HG02678 (cell line): ENCODE measurements around the gene RAI1.

Experiments used
- ATAC-seq: cut with Tn5 transposase; IDR thresholded peaks from one replicate; pipeline ENCODE4 v1.9.1; 2021; ENCODE audit warnings: mild to moderate bottlenecking, moderate library complexity; ENCODE audit not compliant: unreplicated experiment

The RAI1 gene

DNA sequence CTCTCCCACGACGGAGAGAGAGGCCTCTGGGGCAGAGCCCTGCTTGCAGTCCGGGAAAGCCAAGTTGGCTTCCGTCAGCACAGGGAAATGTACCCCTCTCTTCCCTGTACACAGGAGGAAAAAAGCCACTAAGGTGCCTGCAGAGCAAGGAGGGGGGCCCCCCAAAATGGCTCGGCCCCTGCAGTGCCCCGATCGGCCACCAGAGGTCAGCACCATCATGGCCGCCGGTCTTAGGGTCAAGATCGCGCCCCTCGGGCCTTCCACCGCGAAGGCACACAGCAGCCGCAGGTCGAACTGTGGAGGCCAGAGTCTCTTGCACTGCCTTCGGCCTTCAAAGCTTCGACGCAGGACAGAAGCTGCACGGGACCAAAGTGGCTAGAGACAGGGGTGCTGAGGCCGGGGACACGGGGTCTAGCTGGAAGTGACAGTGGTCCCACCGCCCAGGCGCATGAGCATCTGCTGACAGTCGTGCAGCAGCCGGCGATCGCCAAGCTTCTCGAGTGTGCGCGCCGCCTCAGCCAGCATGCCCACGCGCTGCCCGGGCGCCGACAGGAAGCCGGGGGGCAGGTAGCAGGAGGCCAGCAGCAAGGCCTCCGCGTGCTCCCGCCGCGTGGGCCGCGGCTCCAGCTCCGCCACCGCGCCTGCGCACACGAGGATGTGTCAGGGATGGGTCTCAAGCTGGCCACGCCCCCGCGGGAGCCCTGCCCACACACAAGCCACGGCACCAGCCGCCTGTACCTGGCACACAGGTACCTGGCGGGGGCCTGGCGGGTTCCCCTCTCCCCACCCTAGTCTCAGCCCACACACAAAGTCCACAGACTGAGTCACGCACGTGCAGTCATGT lies 131.2 kb downstream of the RAI1 start:
- no peak for ATAC-seq

- ATAC-seq = no peak
Observed at GRCh38 chr17:17813055-17813724, 131.9 kb downstream of the RAI1 start.

GRCh38 chr17:17813725-17814095 lies 132.5 kb downstream of the RAI1 start:
- no peak for ATAC-seq

- ATAC-seq = no peak
Observed at GRCh38 chr17:17814162-17815061, 133.2 kb downstream of the RAI1 start.

GRCh38 chr17:17815062-17815406 lies 133.8 kb downstream of the RAI1 start:
- ATAC-seq = no peak

GRCh38 chr17:17815436-17816200 lies 134.4 kb downstream of the RAI1 start:
- ATAC-seq = no peak

DNA sequence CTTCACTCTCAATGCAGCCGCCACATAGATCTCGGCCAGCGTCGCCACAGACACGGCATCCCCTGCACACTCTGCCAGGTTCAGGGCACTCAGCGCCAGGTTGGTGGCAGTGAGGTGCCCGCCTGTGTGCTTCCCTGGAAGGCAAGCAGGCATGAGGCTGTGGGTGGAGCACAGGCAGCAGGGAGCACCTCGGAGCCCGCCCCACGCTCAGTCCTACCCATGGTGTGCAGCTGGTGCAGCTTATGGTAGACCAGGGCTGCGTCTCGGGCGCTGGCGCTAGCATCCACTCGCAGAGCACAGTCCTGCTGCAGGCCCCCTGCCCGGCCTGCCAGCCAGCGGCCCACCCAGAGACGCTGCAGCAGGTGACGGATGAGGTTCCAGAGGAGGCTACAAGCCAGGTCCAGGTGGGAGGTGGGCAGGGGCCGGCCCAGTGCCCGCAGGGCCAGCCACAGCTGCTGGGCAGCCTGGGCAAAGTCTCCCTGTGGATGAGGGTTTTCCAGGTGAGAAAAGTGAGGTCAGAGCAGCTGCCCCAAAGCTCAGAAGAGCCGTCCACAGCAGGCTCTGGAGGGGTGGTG lies 135.1 kb downstream of the RAI1 start:
- no peak for ATAC-seq

- ATAC-seq = no peak
Observed at GRCh38 chr17:17816831-17817551, 135.7 kb downstream of the RAI1 start.

DNA sequence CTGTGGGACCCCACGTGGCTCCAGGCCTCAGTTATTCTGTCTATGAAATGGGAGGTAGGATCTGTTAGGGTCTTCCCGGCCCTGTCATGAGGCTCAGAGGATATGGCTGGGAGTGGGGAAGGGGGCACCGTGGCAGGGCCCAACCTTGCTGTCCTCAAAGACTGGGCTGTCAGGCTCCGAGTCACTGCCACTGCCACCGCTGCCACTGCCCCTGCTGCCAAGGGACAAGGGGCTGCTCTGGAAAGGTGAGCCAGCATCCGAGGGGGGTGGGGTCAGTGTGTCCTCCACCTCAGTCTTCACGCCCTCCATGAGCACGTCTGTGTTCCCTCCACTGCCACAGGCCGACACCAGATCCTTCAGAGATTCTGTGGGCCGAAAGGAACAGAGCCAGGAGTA lies 136.3 kb downstream of the RAI1 start:
- no peak for ATAC-seq

DNA sequence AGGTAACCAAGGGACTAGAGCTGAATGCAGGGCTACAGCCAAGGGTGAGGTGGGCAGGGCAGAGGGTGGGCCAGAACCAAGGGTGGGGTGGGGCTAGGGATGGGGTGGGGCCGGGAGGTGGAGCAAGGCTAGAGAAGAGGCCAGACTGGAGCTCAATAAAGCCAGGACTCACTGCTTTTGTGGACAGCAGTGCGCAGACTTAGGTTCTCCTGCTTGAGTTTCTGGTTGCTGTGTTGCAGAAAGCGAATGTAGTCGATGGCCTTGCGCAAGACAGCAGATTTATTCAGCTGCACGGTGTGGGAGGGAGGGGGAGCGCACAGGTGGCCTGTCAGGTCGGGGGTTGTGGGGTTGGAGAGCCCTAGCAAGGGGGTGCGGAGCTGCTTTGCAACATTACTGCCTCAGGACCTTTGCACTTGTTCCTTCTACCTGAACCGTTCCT lies 136.8 kb downstream of the RAI1 start:
- ATAC-seq = no peak

DNA sequence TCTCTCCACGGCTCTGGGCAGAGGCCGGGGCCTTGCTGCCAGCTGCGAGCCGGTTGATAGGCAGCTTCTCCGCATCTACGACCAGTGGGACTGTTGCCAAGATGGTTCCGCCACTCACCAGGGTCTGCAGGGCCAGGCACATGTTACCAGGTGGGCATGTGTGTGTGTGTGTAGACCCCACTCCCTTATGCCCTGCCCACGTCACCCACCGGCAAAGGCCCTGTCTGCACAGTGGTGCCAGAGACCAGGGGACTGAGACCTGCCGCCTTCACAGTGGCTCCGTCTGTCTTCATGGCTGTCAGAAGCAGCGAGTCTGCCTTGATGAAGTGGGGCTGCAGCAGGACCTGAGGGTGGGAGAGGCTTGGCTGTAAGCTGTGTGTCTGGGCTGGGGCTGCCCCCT lies 137.9 kb downstream of the RAI1 start:
- ATAC-seq = no peak

GRCh38 chr17:17819561-17819995 lies 138.3 kb downstream of the RAI1 start:
- peak; percentile 48 for ATAC-seq

DNA sequence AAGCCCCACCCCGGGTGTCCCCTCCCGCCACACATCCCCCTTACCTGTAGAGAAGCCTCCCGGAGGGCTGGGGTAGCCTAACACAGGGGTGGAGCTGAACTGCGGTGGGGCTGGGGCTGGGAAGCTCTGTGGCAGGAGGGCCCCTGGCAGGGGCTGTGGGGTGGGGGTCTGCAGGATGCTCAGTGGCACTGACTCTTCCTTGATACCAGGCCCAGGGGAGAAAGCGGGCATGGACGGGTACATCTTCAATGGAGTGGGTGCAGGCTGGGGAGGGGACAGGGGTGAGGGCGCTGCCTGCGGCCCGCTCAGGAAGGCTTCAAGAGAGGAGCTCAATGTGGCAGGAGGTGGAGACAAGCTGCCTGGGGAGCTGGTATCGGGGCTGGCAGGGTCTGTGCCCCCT lies 138.8 kb downstream of the RAI1 start:
- no peak for ATAC-seq

- ATAC-seq = no peak
Observed at GRCh38 chr17:17820463-17821158, 139.4 kb downstream of the RAI1 start.

- ATAC-seq = no peak
Observed at GRCh38 chr17:17822189-17822588, 140.9 kb downstream of the RAI1 start.

GRCh38 chr17:17822616-17823015 lies 141.4 kb downstream of the RAI1 start:
- no peak for ATAC-seq

DNA sequence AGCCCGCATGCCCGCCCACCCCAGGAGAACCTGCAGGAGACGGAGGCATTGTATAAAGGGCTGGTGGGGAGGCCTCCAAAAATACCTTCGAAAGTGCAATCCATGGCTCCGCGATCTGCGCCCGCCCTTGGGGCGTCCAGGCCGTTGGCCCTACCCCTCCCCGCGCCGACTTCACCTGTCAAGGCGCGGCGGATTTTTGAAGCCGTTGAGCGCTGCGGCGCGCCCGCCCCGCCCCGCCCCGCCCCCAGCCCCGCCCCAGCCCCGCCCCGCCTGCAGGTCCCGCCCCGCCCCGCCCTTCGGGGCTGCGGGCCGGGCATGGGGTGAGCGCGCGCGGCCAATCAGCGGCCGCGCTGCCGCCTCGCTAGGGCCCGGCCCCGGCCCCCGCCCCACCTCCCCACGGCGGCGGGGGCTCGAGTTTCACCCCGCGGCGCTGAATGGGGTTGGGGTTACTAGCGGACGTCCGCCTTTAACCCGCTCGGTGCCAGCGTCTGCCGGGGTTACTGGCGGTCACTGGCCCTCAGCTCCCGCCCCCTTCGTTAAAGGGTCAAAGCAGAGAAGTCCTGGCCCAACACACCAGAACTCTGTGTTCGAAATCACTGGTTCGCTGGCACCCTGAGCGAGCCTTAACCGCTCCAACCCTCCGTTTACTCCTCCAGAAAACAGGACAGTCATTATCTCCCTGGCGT lies 142.3 kb downstream of the RAI1 start:
- peak; percentile 85 for ATAC-seq

DNA sequence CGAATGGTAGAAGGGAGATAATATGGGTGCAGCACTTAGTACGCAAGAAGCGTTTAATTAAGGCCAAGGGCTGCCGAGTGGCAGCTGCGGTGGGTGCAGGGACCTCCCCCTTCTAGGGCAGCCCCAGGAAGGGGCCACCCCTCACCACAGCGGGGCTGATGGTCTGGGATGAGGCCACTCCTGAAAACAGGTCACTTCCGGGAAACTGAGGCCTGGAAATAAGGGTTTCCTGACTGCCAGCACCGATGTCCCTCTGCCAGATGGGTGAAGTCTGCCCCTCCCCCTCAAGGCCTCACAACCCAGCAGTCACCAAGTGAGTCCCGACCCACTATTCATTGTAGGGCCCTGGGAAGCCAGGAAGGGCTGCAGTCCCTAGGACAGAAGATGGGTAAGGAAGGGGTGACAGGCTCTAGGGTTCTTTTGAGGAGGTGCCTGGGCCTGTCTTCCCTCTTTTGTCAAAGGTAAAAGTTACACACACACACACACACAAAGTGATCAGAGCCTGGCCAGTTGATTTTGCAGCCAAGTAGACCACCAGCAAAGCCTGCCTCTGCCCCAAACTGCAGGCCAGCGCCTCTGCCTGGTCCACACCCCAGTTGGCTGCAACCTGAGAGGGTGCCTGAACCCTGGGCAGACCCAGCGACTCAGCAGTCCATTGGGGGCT lies 143.0 kb downstream of the RAI1 start:
- no peak for ATAC-seq
